Stimulated activated CD8-positive, alpha-beta memory T cell treated with anti-CD3 and anti-CD28 coated beads, Interleukin-12 subunit alpha, Interleukin-12 subunit beta, amount 100 ng/mL, for 24 hours (primary cell): ENCODE measurements around the gene DCN.

ENCODE experiments used
- DNase-seq: peaks from one replicate; pipeline ENCODE4 v3.0.0-alpha.2; 2020; ENCODE audit errors: extremely low read depth

Gene DCN

GRCh38 chr12:91100906-91101305, 81.7 kb downstream of the DCN start:
- no peak for DNase-seq

- DNase-seq: no peak
Measured at GRCh38 chr12:91099836-91100235, 82.8 kb downstream of the DCN start.

GRCh38 chr12:91099341-91099740, 83.3 kb downstream of the DCN start:
- DNase-seq: no peak

GRCh38 chr12:91098941-91099340, 83.7 kb downstream of the DCN start:
- no peak for DNase-seq

GRCh38 chr12:91098461-91098860, 84.2 kb downstream of the DCN start:
- no peak for DNase-seq

- DNase-seq: no peak
Measured at GRCh38 chr12:91094957-91095356, 87.7 kb downstream of the DCN start.

- no peak for DNase-seq
Measured at GRCh38 chr12:91094032-91094662, 88.5 kb downstream of the DCN start.

GRCh38 chr12:91093341-91093740, 89.3 kb downstream of the DCN start:
- DNase-seq: no peak

GRCh38 chr12:91091916-91092715, 90.5 kb downstream of the DCN start:
- DNase-seq: no peak
